HepG2 (cell line): ENCODE data around the gene MEF2A. TPM values are rescaled to one million over a fixed set of nuclear protein-coding genes. Genes with fewer than 3 reads are reported as not detected.
A peak's percentile ranks its signal among the peaks of the same experiment; 100 is the strongest.

Source experiments
- AGO2 ChIP-seq: fragments of 200-400 bp; formaldehyde crosslinking; optimal IDR thresholded peaks from 2 replicates; pipeline ENCODE3; 2017; ENCODE audit warnings: mild to moderate bottlenecking, low read depth, low read length, moderate library complexity
- DNMT3B ChIP-seq: conservative IDR thresholded peaks from 2 replicates; pipeline ENCODE4 v1.6.1; 2016; ENCODE audit warnings: missing biosample characterization, control low read depth
- GATAD2A ChIP-seq: IDR thresholded peaks from 2 replicates; pipeline ENCODE4 v1.6.1; 2016
- HNRNPH1 ChIP-seq: fragments of 200-400 bp; formaldehyde crosslinking; optimal IDR thresholded peaks from 2 replicates; pipeline ENCODE3; 2017; ENCODE audit warnings: mild to moderate bottlenecking, low read depth, low read length
- HOXA3 ChIP-seq: sonication (generic); formaldehyde crosslinking; IDR thresholded peaks from 2 replicates; pipeline ENCODE4 v1.5.0; 2020; ENCODE audit warnings: missing genetic modification reagents
- KLF13 ChIP-seq: sonication (generic); formaldehyde crosslinking; IDR thresholded peaks from 2 replicates; pipeline ENCODE4 v1.4.0; 2020; ENCODE audit warnings: mild to moderate bottlenecking, missing genetic modification reagents
- MLLT10 ChIP-seq: sonication (generic); formaldehyde crosslinking; IDR thresholded peaks from 2 replicates; pipeline ENCODE4 v1.4.0; 2020; ENCODE audit warnings: missing genetic modification reagents
- PTBP1 ChIP-seq: fragments of 200-400 bp; formaldehyde crosslinking; IDR thresholded peaks from 2 replicates; pipeline ENCODE4 v1.6.1; 2018; ENCODE audit warnings: low read length, low read depth; ENCODE audit not compliant: poor library complexity, severe bottlenecking
- SIX4 ChIP-seq: sonication (generic); formaldehyde crosslinking; IDR thresholded peaks from 2 replicates; pipeline ENCODE4 v1.4.0; 2020; ENCODE audit warnings: missing genetic modification reagents
- ZNF337 ChIP-seq: sonication (generic); formaldehyde crosslinking; IDR thresholded peaks from 2 replicates; pipeline ENCODE4 v1.5.1; 2020; ENCODE audit warnings: missing genetic modification reagents, low read depth, mild to moderate bottlenecking, borderline replicate concordance
- ZNF350 ChIP-seq: sonication (generic); formaldehyde crosslinking; IDR thresholded peaks from 2 replicates; pipeline ENCODE4 v1.4.0; 2020; ENCODE audit warnings: mild to moderate bottlenecking, low read depth, missing genetic modification reagents, borderline replicate concordance
- ZNF484 ChIP-seq: sonication (generic); formaldehyde crosslinking; IDR thresholded peaks from 2 replicates; pipeline ENCODE4 v1.5.1; 2020; ENCODE audit warnings: mild to moderate bottlenecking, low read depth, missing genetic modification reagents, borderline replicate concordance
- ZNF564 ChIP-seq: sonication (generic); formaldehyde crosslinking; IDR thresholded peaks from 2 replicates; pipeline ENCODE4 v1.8.1; 2023; ENCODE audit warnings: mild to moderate bottlenecking, missing genetic modification reagents
- ZNF589 ChIP-seq: sonication (generic); formaldehyde crosslinking; conservative IDR thresholded peaks from 2 replicates; pipeline ENCODE4 v1.8.0; 2022; ENCODE audit warnings: mild to moderate bottlenecking, moderate library complexity, missing genetic modification reagents
- ZNF777 ChIP-seq: sonication (generic); formaldehyde crosslinking; IDR thresholded peaks from 2 replicates; pipeline ENCODE4 v1.4.0; 2020; ENCODE audit warnings: missing genetic modification reagents
- polyA plus RNA-seq, 8 experiments: library from polyadenylated mRNA; depleted of rRNA in 3 of 8; stranded (reverse) in 7 of 8; unstranded in 1 of 8; fragments of >200 nt; fragmentation: Illumina TruSeq in 4 of 8; extraction: Trizol in 4 of 8; gene quantifications; 2 replicates each; pipeline versions ENCODE4 v1.2.1 to v1.2.3, GENCODE V29; 2011 to 2016; ENCODE audit warnings: low read depth in 4 of 8, missing spikeins in 1 of 8, mixed read lengths in 1 of 8; ENCODE audit not compliant: insufficient read depth in 1 of 8
- total RNA-seq, 5 experiments: library from RNA; depleted of rRNA; stranded (reverse); fragments of >200 nt; fragmentation: Illumina TruSeq; extraction: Trizol; gene quantifications; 2 replicates each; pipeline ENCODE4 v1.2.3, GENCODE V29; 2016; ENCODE audit warnings: low read depth in 1 of 5
- TF ChIP-seq, protein P1 (sequence below): sonication (generic); formaldehyde crosslinking; IDR thresholded peaks from 2 replicates; pipeline ENCODE4 v1.5.0; 2020; ENCODE audit warnings: mild to moderate bottlenecking, missing genetic modification reagents
- TF ChIP-seq, protein P2 (sequence below): sonication (generic); formaldehyde crosslinking; IDR thresholded peaks from 2 replicates; pipeline ENCODE4 v1.9.0; 2021; ENCODE audit warnings: missing genetic modification reagents, borderline replicate concordance
- TF ChIP-seq, protein P3 (sequence below): sonication (generic); formaldehyde crosslinking; IDR thresholded peaks from 2 replicates; pipeline ENCODE4 v1.5.1; 2020; ENCODE audit warnings: mild to moderate bottlenecking, missing genetic modification reagents, moderate library complexity
- TF ChIP-seq, protein P4 (sequence below): IDR thresholded peaks from 2 replicates; pipeline ENCODE4 v1.6.1; 2016
- TF ChIP-seq, protein P5 (sequence below): sonication (generic); formaldehyde crosslinking; IDR thresholded peaks from 2 replicates; pipeline ENCODE4 v1.4.0; 2020; ENCODE audit warnings: mild to moderate bottlenecking, low read depth, missing genetic modification reagents
- TF ChIP-seq, protein P6 (sequence below): sonication (generic); formaldehyde crosslinking; IDR thresholded peaks from 2 replicates; pipeline ENCODE4 v1.8.0; 2022; ENCODE audit warnings: mild to moderate bottlenecking, missing genetic modification reagents, borderline replicate concordance

MEF2A gene
- total and polyA plus RNA-seq, 2 of the 13 experiments (the other 11 are each of a cell fraction or from before 2014, with no cell fraction given), result 15.2 to 24.4 TPM

DNA sequence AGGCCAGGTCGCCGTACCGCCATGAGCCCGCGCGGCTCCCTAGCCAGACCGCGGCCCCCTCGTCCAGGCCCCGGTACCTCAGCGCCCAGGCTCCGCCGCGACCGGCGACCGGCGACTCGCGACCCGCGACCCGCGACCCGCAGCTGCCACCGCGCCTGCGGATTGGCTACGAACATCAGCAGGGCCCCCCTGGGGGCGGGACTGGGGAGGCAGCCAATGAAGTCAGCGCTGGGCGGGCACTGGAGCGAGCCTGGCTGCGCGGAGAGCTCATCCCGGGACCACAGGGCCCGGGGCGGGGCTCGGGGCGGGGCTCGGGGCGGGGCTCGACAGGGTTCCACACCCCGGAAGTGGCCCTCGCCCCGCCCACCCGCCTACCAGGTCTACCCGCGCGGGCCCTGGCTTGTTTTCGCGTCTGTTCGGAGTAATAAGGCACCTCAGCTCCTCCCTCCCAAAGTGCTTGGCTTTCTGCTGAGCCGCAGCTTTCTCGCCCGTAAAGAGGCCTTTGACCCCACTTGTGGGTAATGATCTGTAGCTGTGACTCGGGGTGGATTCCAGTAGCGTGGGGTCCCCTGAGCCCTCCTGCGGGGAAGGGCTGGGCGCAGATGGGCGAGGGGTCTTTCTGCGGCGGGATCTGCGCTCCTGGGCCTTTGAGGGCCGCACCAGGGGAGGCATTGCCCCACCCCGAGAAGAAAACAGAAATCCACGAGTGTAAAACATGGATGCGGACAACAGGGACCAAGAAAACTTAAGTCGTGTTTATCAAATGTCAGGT is 167.7 kb downstream of the MEF2A start, which contains the start of gene LYSMD4 (continued):
- TF ChIP-seq, protein P1, sequence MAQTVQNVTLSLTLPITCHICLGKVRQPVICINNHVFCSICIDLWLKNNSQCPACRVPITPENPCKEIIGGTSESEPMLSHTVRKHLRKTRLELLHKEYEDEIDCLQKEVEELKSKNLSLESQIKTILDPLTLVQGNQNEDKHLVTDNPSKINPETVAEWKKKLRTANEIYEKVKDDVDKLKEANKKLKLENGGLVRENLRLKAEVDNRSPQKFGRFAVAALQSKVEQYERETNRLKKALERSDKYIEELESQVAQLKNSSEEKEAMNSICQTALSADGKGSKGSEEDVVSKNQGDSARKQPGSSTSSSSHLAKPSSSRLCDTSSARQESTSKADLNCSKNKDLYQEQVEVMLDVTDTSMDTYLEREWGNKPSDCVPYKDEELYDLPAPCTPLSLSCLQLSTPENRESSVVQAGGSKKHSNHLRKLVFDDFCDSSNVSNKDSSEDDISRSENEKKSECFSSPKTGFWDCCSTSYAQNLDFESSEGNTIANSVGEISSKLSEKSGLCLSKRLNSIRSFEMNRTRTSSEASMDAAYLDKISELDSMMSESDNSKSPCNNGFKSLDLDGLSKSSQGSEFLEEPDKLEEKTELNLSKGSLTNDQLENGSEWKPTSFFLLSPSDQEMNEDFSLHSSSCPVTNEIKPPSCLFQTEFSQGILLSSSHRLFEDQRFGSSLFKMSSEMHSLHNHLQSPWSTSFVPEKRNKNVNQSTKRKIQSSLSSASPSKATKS (CRISPR knock-in tag), result no peak
- TF ChIP-seq ZNF564 (CRISPR knock-in tag), result peak; percentile 31; the same call in 1 of the 2 replicates
- TF ChIP-seq, protein P2, sequence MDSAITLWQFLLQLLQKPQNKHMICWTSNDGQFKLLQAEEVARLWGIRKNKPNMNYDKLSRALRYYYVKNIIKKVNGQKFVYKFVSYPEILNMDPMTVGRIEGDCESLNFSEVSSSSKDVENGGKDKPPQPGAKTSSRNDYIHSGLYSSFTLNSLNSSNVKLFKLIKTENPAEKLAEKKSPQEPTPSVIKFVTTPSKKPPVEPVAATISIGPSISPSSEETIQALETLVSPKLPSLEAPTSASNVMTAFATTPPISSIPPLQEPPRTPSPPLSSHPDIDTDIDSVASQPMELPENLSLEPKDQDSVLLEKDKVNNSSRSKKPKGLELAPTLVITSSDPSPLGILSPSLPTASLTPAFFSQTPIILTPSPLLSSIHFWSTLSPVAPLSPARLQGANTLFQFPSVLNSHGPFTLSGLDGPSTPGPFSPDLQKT, result no peak
- TF ChIP-seq HOXA3 (CRISPR knock-in tag), result no peak; the same call in 1 of the 2 replicates
- no peak; the same call in 1 of the 2 replicates for TF ChIP-seq ZNF350 (CRISPR knock-in tag)
- no peak for TF ChIP-seq ZNF337 (CRISPR knock-in tag)
- TF ChIP-seq HNRNPH1, result no peak
- TF ChIP-seq, protein P3, sequence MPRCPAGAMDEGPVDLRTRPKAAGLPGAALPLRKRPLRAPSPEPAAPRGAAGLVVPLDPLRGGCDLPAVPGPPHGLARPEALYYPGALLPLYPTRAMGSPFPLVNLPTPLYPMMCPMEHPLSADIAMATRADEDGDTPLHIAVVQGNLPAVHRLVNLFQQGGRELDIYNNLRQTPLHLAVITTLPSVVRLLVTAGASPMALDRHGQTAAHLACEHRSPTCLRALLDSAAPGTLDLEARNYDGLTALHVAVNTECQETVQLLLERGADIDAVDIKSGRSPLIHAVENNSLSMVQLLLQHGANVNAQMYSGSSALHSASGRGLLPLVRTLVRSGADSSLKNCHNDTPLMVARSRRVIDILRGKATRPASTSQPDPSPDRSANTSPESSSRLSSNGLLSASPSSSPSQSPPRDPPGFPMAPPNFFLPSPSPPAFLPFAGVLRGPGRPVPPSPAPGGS (CRISPR knock-in tag), result no peak
- TF ChIP-seq SIX4 (CRISPR knock-in tag), result no peak
- TF ChIP-seq, protein P4, sequence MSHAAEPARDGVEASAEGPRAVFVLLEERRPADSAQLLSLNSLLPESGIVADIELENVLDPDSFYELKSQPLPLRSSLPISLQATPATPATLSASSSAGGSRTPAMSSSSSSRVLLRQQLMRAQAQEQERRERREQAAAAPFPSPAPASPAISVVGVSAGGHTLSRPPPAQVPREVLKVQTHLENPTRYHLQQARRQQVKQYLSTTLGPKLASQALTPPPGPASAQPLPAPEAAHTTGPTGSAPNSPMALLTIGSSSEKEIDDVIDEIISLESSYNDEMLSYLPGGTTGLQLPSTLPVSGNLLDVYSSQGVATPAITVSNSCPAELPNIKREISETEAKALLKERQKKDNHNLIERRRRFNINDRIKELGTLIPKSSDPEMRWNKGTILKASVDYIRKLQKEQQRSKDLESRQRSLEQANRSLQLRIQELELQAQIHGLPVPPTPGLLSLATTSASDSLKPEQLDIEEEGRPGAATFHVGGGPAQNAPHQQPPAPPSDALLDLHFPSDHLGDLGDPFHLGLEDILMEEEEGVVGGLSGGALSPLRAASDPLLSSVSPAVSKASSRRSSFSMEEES (CRISPR knock-in tag), result no peak
- TF ChIP-seq PTBP1, result no peak
- peak; percentile 62 for TF ChIP-seq GATAD2A (CRISPR knock-in tag)
- TF ChIP-seq AGO2, result peak; percentile 66
- no peak; the same call in 1 of the 2 replicates for TF ChIP-seq ZNF777 (CRISPR knock-in tag)
- no peak for TF ChIP-seq DNMT3B
- TF ChIP-seq, protein P5, sequence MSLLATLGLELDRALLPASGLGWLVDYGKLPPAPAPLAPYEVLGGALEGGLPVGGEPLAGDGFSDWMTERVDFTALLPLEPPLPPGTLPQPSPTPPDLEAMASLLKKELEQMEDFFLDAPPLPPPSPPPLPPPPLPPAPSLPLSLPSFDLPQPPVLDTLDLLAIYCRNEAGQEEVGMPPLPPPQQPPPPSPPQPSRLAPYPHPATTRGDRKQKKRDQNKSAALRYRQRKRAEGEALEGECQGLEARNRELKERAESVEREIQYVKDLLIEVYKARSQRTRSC (CRISPR knock-in tag), result no peak
- no peak for TF ChIP-seq ZNF484 (CRISPR knock-in tag)
- no peak for TF ChIP-seq MLLT10
- TF ChIP-seq KLF13 (CRISPR knock-in tag), result no peak
- TF ChIP-seq, protein P6, sequence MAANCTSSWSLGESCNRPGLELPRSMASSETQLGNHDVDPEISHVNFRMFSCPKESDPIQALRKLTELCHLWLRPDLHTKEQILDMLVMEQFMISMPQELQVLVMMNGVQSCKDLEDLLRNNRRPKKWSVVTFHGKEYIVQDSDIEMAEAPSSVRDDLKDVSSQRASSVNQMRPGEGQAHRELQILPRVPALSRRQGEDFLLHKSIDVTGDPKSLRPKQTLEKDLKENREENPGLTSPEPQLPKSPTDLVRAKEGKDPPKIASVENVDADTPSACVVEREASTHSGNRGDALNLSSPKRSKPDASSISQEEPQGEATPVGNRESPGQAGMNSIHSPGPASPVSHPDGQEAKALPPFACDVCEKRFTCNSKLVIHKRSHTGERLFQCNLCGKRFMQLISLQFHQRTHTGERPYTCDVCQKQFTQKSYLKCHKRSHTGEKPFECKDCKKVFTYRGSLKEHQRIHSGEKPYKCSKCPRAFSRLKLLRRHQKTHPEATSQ (CRISPR knock-in tag), result no peak
- TF ChIP-seq ZNF589 (CRISPR knock-in tag), result no peak
